ENCODE results near the gene COQ10B.

Gene COQ10B

DNA sequence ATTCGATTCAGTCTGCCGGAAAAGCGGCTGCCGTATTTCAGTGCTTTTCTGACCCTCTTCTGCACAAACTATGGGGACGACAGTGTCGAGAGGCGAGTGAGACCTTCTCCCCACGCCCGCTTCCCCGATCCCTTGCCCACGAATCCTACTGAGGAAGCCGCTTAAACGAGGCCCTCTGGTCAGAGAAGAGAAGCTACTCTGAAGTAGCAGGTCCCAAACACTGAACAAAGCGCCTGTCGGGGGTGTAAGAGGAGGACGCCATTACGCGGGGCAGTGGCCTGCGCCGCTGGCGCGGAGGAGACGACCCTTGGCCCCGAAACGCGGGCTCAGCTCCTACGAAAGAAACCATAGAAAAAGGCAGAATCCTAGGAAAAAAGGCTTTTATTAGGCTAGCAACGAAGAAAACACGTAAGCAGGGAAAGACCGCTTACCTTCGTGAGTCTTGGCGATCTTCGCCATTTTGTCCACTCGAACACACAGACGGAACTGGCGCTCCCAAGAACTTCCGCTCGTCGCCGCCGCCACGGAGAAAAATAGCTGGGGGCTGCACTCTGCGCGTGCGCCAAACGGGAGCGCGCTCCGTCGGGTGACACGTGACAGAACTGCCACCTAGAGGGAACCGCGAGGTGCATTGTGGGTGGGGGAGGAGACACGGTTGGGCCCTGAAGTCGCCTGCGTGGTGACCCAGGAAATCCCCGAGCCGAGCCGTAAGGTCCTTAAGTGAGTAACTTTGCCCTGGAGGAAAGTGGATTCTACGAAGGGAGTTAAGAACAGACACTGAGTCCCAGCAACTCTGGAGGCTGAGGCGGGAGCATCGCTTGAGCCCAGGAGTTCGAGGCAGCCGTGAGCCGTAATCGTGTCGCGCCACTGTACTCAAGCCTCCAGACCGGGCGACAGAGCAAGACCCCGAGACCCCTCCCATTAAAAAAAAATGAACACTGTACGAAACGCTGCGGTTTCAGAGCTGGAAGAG is 18.5 kb upstream of the COQ10B start, which contains the start of gene SF3B1:
SF3B1 (minus strand) TSS at position 488 of the 973 bp plus-strand sequence; CDS start at position 459, 29 bp downstream.
- in situ Hi-C loops (cut with HindIII; ENCODE audit: low sequenced_read_pairs) = no loop called here
- DNase-seq (ENCODE audit: low read depth, low spot score) = peak; percentile 98
- TF ChIP-seq, protein P1, sequence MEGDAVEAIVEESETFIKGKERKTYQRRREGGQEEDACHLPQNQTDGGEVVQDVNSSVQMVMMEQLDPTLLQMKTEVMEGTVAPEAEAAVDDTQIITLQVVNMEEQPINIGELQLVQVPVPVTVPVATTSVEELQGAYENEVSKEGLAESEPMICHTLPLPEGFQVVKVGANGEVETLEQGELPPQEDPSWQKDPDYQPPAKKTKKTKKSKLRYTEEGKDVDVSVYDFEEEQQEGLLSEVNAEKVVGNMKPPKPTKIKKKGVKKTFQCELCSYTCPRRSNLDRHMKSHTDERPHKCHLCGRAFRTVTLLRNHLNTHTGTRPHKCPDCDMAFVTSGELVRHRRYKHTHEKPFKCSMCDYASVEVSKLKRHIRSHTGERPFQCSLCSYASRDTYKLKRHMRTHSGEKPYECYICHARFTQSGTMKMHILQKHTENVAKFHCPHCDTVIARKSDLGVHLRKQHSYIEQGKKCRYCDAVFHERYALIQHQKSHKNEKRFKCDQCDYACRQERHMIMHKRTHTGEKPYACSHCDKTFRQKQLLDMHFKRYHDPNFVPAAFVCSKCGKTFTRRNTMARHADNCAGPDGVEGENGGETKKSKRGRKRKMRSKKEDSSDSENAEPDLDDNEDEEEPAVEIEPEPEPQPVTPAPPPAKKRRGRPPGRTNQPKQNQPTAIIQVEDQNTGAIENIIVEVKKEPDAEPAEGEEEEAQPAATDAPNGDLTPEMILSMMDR (IDR thresholded peaks at IDR 0.05; ENCODE audit: low read depth, low read length) = no peak
- peak within 1 kb of the TSS; percentile 84 for H3K4me3 ChIP-seq (ENCODE audit: low read depth, low read length)

DNA sequence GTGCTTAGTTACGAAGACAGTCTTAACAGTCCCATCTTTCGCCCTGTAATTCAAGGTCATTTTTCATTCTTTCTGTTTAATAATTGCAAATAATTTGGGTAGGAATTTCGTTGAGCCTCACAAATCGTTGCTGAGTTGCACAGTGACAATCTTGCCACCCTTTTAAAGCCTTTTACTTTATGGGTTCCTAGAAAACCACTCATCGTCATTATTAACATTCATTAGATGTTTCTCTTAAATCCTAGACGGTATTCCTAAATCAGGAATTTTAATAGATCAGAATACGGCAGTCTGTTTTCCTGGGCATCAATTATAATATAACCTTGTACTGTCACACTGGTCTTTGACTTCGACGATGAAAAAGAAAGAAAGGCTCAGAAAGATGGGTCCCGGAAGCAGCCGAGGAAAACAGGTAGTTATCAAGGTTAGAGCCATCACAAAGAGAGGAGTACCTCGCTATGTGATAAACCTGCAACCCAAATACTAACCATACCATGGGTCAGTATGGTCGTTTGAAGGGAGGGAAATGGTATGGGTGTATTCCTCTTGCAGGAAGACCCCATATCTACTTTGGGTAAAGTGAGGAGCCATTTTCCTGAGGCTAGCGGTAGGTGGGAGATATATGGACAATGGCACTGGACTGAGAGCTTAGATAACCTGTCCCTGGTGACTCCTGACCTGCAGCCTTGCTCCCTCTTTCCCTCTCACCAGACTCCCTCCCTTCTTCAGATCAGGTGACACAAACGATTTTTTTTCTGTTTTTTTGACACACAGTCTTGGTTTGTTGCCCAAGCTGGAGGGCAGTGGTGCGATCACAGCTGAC is 17.5 kb upstream of the COQ10B start:
- in situ Hi-C loops (cut with HindIII; ENCODE audit: low sequenced_read_pairs) = no loop called here
- TF ChIP-seq, protein P1 (IDR thresholded peaks at IDR 0.05; ENCODE audit: low read depth, low read length) = no peak
- no peak for DNase-seq (ENCODE audit: low read depth, low spot score)
- peak overlapping the region; percentile 84 for H3K4me3 ChIP-seq (ENCODE audit: low read depth, low read length)

DNA sequence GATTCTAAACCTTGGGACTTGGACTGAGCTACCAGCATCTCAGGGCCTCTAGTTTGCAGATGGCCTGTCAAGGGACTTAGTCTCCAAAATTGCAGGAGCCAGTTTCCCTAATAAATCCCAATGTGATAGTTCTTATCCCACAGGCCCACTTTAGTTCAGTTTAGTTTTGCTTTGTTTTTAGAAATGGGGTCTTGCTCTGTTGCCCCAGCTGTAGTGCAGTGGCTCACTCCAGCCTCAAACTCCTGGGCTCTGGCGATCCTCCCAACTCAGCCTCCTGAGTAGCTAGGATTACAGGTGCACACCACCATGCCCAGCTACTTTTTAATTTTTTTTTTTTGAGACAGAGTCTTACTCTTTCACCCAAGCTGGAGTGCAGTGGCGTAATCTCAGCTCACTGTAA is 16.0 kb upstream of the COQ10B start:
- in situ Hi-C loops (cut with HindIII; ENCODE audit: low sequenced_read_pairs) = no loop called here
- H3K4me3 ChIP-seq (ENCODE audit: low read depth, low read length) = no peak overlapping the region
- TF ChIP-seq, protein P1 (IDR thresholded peaks at IDR 0.05; ENCODE audit: low read depth, low read length) = no peak
- DNase-seq (ENCODE audit: low read depth, low spot score) = no peak

DNA sequence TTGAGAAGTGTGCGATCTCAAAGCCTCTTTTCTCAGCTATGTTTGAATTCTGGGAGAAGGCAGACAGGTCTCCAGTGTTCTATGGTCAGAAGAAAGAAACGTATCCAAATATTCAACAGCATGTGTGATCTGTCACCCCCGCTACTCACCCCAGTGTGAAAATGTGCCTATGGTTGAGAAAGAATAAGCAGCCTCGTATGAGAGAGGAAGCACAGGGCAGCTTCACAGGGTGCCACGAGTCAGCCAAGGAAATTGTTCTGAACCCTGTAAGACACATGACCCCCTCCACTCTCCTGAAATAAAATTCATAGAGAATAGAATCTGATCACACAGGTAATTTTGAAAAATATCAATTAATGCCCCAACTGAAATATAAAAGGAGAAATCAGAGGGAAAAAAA is 10.5 kb upstream of the COQ10B start:
- TF ChIP-seq, protein P1 (IDR thresholded peaks at IDR 0.05; ENCODE audit: low read depth, low read length) = no peak
- H3K4me3 ChIP-seq (ENCODE audit: low read depth, low read length) = no peak overlapping the region
- no peak for DNase-seq (ENCODE audit: low read depth, low spot score)
- in situ Hi-C loops (cut with HindIII; ENCODE audit: low sequenced_read_pairs) = no loop called here

DNA sequence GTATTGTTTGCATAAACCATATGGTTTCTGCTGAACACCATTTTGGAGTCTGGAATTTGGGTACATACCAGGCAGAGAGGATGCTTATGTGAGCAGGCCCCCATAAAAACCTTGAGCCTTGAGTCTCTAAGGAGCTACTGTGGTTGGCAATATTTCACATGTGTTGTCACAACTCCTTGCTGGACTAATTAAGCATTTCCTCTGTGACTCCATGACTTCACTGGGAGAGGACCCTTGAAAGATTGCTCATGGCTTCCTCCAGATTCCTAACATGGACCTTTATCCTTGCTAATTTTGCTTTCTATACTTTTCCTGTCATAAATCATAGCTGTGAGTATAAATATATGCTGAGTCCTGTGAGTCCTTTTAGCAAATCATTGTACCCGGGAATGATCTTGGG is 7.6 kb upstream of the COQ10B start:
- no peak overlapping the region for H3K4me3 ChIP-seq (ENCODE audit: low read depth, low read length)
- no peak for DNase-seq (ENCODE audit: low read depth, low spot score)
- TF ChIP-seq, protein P1 (IDR thresholded peaks at IDR 0.05; ENCODE audit: low read depth, low read length) = no peak
- in situ Hi-C loops (cut with HindIII; ENCODE audit: low sequenced_read_pairs) = no loop called here

DNA sequence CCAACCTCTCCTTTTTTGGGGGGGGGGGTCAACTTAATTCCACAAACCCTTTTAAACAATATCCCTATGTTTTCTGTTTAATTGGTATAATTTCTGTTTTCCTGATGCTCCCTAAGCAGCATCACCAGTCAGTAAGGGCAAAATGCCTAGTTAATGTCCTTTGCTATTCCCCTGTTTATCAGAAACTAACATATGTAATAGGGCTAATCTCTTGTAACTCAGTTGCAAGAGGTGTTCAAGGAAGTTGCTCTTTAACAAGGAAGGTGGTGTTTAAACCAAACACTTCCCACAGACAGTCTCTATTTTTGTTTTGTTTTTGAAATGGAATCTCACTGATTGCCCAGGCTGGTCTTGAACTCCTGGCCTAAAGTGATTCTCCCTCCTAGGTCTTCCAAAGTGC is 6.5 kb upstream of the COQ10B start:
- no peak overlapping the region for H3K4me3 ChIP-seq (ENCODE audit: low read depth, low read length)
- no peak for DNase-seq (ENCODE audit: low read depth, low spot score)
- in situ Hi-C loops (cut with HindIII; ENCODE audit: low sequenced_read_pairs) = no loop called here
- TF ChIP-seq, protein P1 (IDR thresholded peaks at IDR 0.05; ENCODE audit: low read depth, low read length) = no peak

All from astrocyte of the spinal cord (primary cell).